Aorta (tissue), 5 donors: Measurements from ENCODE around the gene NEK9. TPM values are rescaled to one million over a fixed set of nuclear protein-coding genes. Genes with fewer than 3 reads are reported as not detected.

Experiments used
- ATAC-seq: fragments of 200-7000 bp; cut with Tn5 transposase; one replicate; pipeline ENCODE4 v1.9.1; 2022; ENCODE audit warnings: moderate library complexity; ENCODE audit not compliant: low FRiP score
- DNase-seq, 2 donors: peaks; one replicate each; pipeline ENCODE4 v3.0.0-alpha.2; 2020
- H3K27ac ChIP-seq, 2 donors: one replicate each; pipeline ENCODE4 v1.5.1; 2013; ENCODE audit warnings: low read length in 2 of 2, mild to moderate bottlenecking in 2 of 2, moderate library complexity in 2 of 2, control low read depth in 1 of 2, inconsistent platforms in 1 of 2, low read depth in 1 of 2
- H3K27me3 ChIP-seq, 2 donors: one replicate each; pipeline ENCODE4 v1.6.1; 2013; ENCODE audit warnings: control low read depth in 1 of 2, low read length in 1 of 2, mild to moderate bottlenecking in 1 of 2, moderate library complexity in 1 of 2; ENCODE audit not compliant: insufficient read depth in 2 of 2, control insufficient read depth in 1 of 2
- H3K36me3 ChIP-seq, 2 donors: one replicate each; pipeline ENCODE4 v1.6.1; 2013; ENCODE audit warnings: control low read depth in 1 of 2, low read length in 1 of 2, mild to moderate bottlenecking in 1 of 2; ENCODE audit not compliant: insufficient read depth in 2 of 2, control insufficient read depth in 1 of 2
- H3K4me1 ChIP-seq, 2 donors: one replicate each; pipeline ENCODE4 v1.6.1; 2013; ENCODE audit warnings: low read length in 2 of 2, control low read depth in 1 of 2, mild to moderate bottlenecking in 1 of 2, moderate library complexity in 1 of 2; ENCODE audit not compliant: insufficient read depth in 2 of 2, control insufficient read depth in 1 of 2
- H3K4me3 ChIP-seq, 2 donors: one replicate each; pipeline ENCODE4 v1.5.1; 2013; ENCODE audit warnings: low read length in 2 of 2, control low read depth in 1 of 2, mild to moderate bottlenecking in 1 of 2
- H3K9me3 ChIP-seq: one replicate; pipeline ENCODE4 v1.6.1; 2013; ENCODE audit warnings: mild to moderate bottlenecking, low read length; ENCODE audit not compliant: control insufficient read depth
- WGBS, 2 donors: extraction: QIAGEN DNeasy Blood & Tissue Kit; methylation state at CpG; one replicate each; pipeline ENCODE4 v1.1.7; 2013; 5-methylcytosine and 5-hydroxymethylcytosine counted together
- intact Hi-C, 2 donors: fragments of 100-400 bp; cut with DNase I; formaldehyde crosslinking; loops; one replicate each; pipeline versions ENCODE4 v1.14.2 to v1.15.0; 2022
- polyA plus RNA-seq, 2 donors: library from polyadenylated mRNA; stranded (reverse); fragments of 200-250 nt; gene quantifications; one replicate each; pipeline ENCODE4 v1.2.3, GENCODE V29; 2013
- total RNA-seq, 2 donors: library from RNA; stranded (reverse); fragmentation: NEBNext Ultra II Directional; extraction: Animal tissue kit (Norgen Biotek cat#: 25700); gene quantifications; one replicate each; pipeline ENCODE4 v1.2.1, GENCODE V29; 2021
- donor health status: healthy with polysubstance abuse.
- donor health status: Bipolar disorder and iron deficiency.
- donor health status: DM: no; HTN: no; CAD: no.
- donor health status: DM: no; HTN: no; CAD: no.
- donor health status: DM: yes; HTN: yes; CAD: no.

The NEK9 gene
- total and polyA plus RNA-seq, 4 donors: 19.5 to 104 (median 61.8) TPM

- intact Hi-C loops: no loop called here
- Histone ChIP-seq H3K4me1 (no peaks in the 10 kb centered on the region), H3K27me3 (no peaks in the 10 kb centered on the region), H3K9me3 (no peaks in the 10 kb centered on the region), H3K27ac (no peak overlapping the region), H3K4me3 (no peak overlapping the region), H3K36me3 (peaks cover 3 to 9% of the 10 kb centered on the region in 2 donors)
- 77 to 88% methylated on average over 8 of the region's 8 CpGs for WGBS, 2 donors
- no peak for DNase-seq
- ATAC-seq: no peak
These were observed 35.6 kb downstream of the NEK9 start for GRCh38 chr14:75091251-75091650.

GRCh38 chr14:75090353-75090752, 36.5 kb downstream of the NEK9 start:
- no peaks in the 10 kb centered on the region for H3K27me3 ChIP-seq
- ATAC-seq (no peak), DNase-seq (no peak)
- H3K9me3 ChIP-seq: no peaks in the 10 kb centered on the region
- H3K4me1 ChIP-seq: no peaks in the 10 kb centered on the region
- 89 to 90% methylated on average over 3 of the region's 3 CpGs for WGBS, 2 donors
- H3K27ac ChIP-seq: no peak overlapping the region
- H3K36me3 ChIP-seq: peaks cover 3 to 5% of the 10 kb centered on the region in 2 donors
- no peak overlapping the region for H3K4me3 ChIP-seq
- intact Hi-C loops: no loop called here

GRCh38 chr14:75088566-75089373, 38.1 kb downstream of the NEK9 start:
- Histone ChIP-seq H3K27ac (no peak overlapping the region), H3K4me3 (no peak overlapping the region), H3K4me1 (no peaks in the 10 kb centered on the region), H3K36me3 (peaks cover 3 to 9% of the 10 kb centered on the region in 2 donors), H3K9me3 (no peaks in the 10 kb centered on the region), H3K27me3 (no peaks in the 10 kb centered on the region)
- DNase-seq (no peak), ATAC-seq (no peak)
- WGBS, 2 donors: 63 to 66% methylated on average over 7 of the region's 7 CpGs
- intact Hi-C loops: loop anchor here (1.0 to 5.0 kb wide), 4 partner anchors 142 to 228 kb away; no protein-coding TSS in a partner anchor

GRCh38 chr14:75088153-75088552, 38.7 kb downstream of the NEK9 start:
- Histone ChIP-seq H3K36me3 (peaks cover 3 to 9% of the 10 kb centered on the region in 2 donors), H3K27ac (no peak overlapping the region), H3K4me3 (no peak overlapping the region), H3K9me3 (no peaks in the 10 kb centered on the region), H3K4me1 (no peaks in the 10 kb centered on the region), H3K27me3 (no peaks in the 10 kb centered on the region)
- ATAC-seq: no peak
- DNase-seq: no peak
- intact Hi-C loops: loop anchor here (1.0 to 5.0 kb wide), 4 partner anchors 141 to 227 kb away; no protein-coding TSS in a partner anchor
- 84 to 86% methylated on average over 2 of the region's 2 CpGs for WGBS, 2 donors

GRCh38 chr14:75084513-75084912, 42.3 kb downstream of the NEK9 start:
- intact Hi-C loops: no loop called here
- H3K9me3 ChIP-seq: no peaks in the 10 kb centered on the region
- no peak overlapping the region for H3K27ac ChIP-seq
- WGBS, 2 donors: 40 to 42% methylated on average over 5 of the region's 5 CpGs
- ATAC-seq: no peak
- no peak for DNase-seq
- H3K4me3 ChIP-seq: no peak overlapping the region
- peaks cover 0 to 7% of the 10 kb centered on the region in 2 donors for H3K36me3 ChIP-seq
- H3K4me1 ChIP-seq: no peaks in the 10 kb centered on the region
- no peaks in the 10 kb centered on the region for H3K27me3 ChIP-seq

GRCh38 chr14:75083271-75083670, 43.6 kb downstream of the NEK9 start:
- Histone ChIP-seq H3K4me3 (no peak overlapping the region), H3K4me1 (no peaks in the 10 kb centered on the region), H3K27ac (no peak overlapping the region), H3K27me3 (no peaks in the 10 kb centered on the region), H3K36me3 (peaks cover 0 to 7% of the 10 kb centered on the region in 2 donors), H3K9me3 (no peaks in the 10 kb centered on the region)
- ATAC-seq (no peak), DNase-seq (no peak)
- WGBS, 2 donors: 88 to 91% methylated on average over 1 of the region's 1 CpG
- intact Hi-C loops: no loop called here

- intact Hi-C loops: no loop called here
- DNase-seq: no peak
- no peak for ATAC-seq
- H3K9me3 ChIP-seq: no peaks in the 10 kb centered on the region
- H3K27me3 ChIP-seq: no peaks in the 10 kb centered on the region
- 14 to 15% methylated on average over 2 of the region's 2 CpGs for WGBS, 2 donors
- H3K27ac ChIP-seq: no peak overlapping the region
- no peak overlapping the region for H3K4me3 ChIP-seq
- no peaks in the 10 kb centered on the region for H3K4me1 ChIP-seq
- H3K36me3 ChIP-seq: peaks cover 0 to 6% of the 10 kb centered on the region in 2 donors
These were observed 45.1 kb downstream of the NEK9 start for GRCh38 chr14:75081660-75082229.

GRCh38 chr14:75079521-75079920, 47.3 kb downstream of the NEK9 start:
- Histone ChIP-seq H3K9me3 (no peaks in the 10 kb centered on the region), H3K4me1 (no peaks in the 10 kb centered on the region), H3K36me3 (peaks cover 0 to 3% of the 10 kb centered on the region in 2 donors), H3K4me3 (no peak overlapping the region), H3K27me3 (no peaks in the 10 kb centered on the region), H3K27ac (no peak overlapping the region)
- 45 to 70% methylated on average over 4 of the region's 4 CpGs for WGBS, 2 donors
- ATAC-seq: no peak
- DNase-seq: no peak
- intact Hi-C loops: no loop called here

GRCh38 chr14:75077794-75078193, 49.1 kb downstream of the NEK9 start:
- ATAC-seq: no peak
- DNase-seq: no peak
- H3K27ac ChIP-seq: no peak overlapping the region
- intact Hi-C loops: no loop called here
- no peaks in the 10 kb centered on the region for H3K4me1 ChIP-seq
- no peaks in the 10 kb centered on the region for H3K36me3 ChIP-seq
- no peaks in the 10 kb centered on the region for H3K9me3 ChIP-seq
- H3K27me3 ChIP-seq: no peaks in the 10 kb centered on the region
- H3K4me3 ChIP-seq: no peak overlapping the region
